Occipital lobe (tissue), 2 donors: Measurements from ENCODE around the gene CARS2. TPM values are rescaled to one million over a fixed set of nuclear protein-coding genes. Genes with fewer than 3 reads are reported as not detected.

Experiments used
- DNase-seq: peaks from one replicate; lab custom pipeline; 2025; lab: John Stamatoyannopoulos, UW
- total RNA-seq: library from RNA; depleted of rRNA; stranded (reverse); fragments of >200 nt; gene quantifications from one replicate; pipeline ENCODE4 v1.2.3, GENCODE V29; 2014

Gene CARS2
- total RNA-seq, 1 donor from 2014 or later, result 56.9 TPM

GRCh38 chr13:110653851-110654250, 52.1 kb downstream of the CARS2 start:
- no peak for DNase-seq

- DNase-seq, result no peak
These were observed 52.6 kb downstream of the CARS2 start for GRCh38 chr13:110653271-110653670.

GRCh38 chr13:110652764-110653163, 53.2 kb downstream of the CARS2 start:
- no peak for DNase-seq

- DNase-seq, result no peak
These were observed 53.6 kb downstream of the CARS2 start for GRCh38 chr13:110652231-110652730.

- DNase-seq, result no peak
These were observed 54.1 kb downstream of the CARS2 start for GRCh38 chr13:110651726-110652230.

- no peak for DNase-seq
These were observed 54.6 kb downstream of the CARS2 start for GRCh38 chr13:110651271-110651670.

GRCh38 chr13:110650436-110650835, 55.5 kb downstream of the CARS2 start:
- DNase-seq, result no peak

GRCh38 chr13:110649551-110649950, 56.4 kb downstream of the CARS2 start:
- no peak for DNase-seq

- DNase-seq, result no peak
These were observed 57.0 kb downstream of the CARS2 start for GRCh38 chr13:110648848-110649421.

- no peak for DNase-seq
These were observed 57.6 kb downstream of the CARS2 start for GRCh38 chr13:110648146-110648819.

GRCh38 chr13:110647365-110647737, 58.6 kb downstream of the CARS2 start:
- DNase-seq, result no peak

GRCh38 chr13:110646442-110647364, 59.2 kb downstream of the CARS2 start:
- DNase-seq, result no peak

- DNase-seq, result no peak
These were observed 60.2 kb downstream of the CARS2 start for GRCh38 chr13:110645750-110646149.

- DNase-seq, result peak; percentile 45
These were observed 60.9 kb downstream of the CARS2 start for GRCh38 chr13:110644892-110645521.

- no peak for DNase-seq
These were observed 62.0 kb downstream of the CARS2 start for GRCh38 chr13:110643768-110644421.

- no peak for DNase-seq
These were observed 62.6 kb downstream of the CARS2 start for GRCh38 chr13:110643324-110643723.

GRCh38 chr13:110642291-110642981, 63.5 kb downstream of the CARS2 start:
- no peak for DNase-seq

- no peak for DNase-seq
These were observed 64.6 kb downstream of the CARS2 start for GRCh38 chr13:110641055-110642015.

- DNase-seq, result no peak
These were observed 65.3 kb downstream of the CARS2 start for GRCh38 chr13:110640591-110641029.
